ENCODE measurements around the gene SV2C. TPM values are rescaled to one million over a fixed set of nuclear protein-coding genes. Genes with fewer than 3 reads are reported as not detected.
"Not testable (repeated sequence)": the region's sequence is repeated elsewhere in the genome, so short reads cannot be mapped to it uniquely, and the experiment has no call there.

Gene SV2C
- polyA plus RNA-seq, 5 donors = 0.22 to 0.60 (median 0.30) TPM

GRCh38 chr5:76301932-76302331, 218.7 kb downstream of the SV2C start:
- DNase-seq = not testable (repeated sequence)

- not testable (repeated sequence) for DNase-seq
Observed at GRCh38 chr5:76302661-76303060, 219.5 kb downstream of the SV2C start.

- DNase-seq = no peak
Observed at GRCh38 chr5:76303921-76304320, 220.7 kb downstream of the SV2C start.

GRCh38 chr5:76305269-76305668, 222.1 kb downstream of the SV2C start:
- peak in 1 of 2 donors; percentile 40 for DNase-seq

- no peak for DNase-seq
Observed at GRCh38 chr5:76305775-76306174, 222.6 kb downstream of the SV2C start.

- no peak for DNase-seq
Observed at GRCh38 chr5:76310208-76310607, 227.0 kb downstream of the SV2C start.

GRCh38 chr5:76312783-76313182, 229.6 kb downstream of the SV2C start:
- DNase-seq = no peak

GRCh38 chr5:76314643-76315042, 231.5 kb downstream of the SV2C start:
- no peak for DNase-seq

GRCh38 chr5:76319673-76320072, 236.5 kb downstream of the SV2C start:
- no peak for DNase-seq

GRCh38 chr5:76323494-76323893, 240.3 kb downstream of the SV2C start:
- not testable (repeated sequence) for DNase-seq

GRCh38 chr5:76325326-76325725, 242.1 kb downstream of the SV2C start:
- DNase-seq = no peak

GRCh38 chr5:76325876-76326491, 242.8 kb downstream of the SV2C start:
- DNase-seq = no peak

- DNase-seq = no peak
Observed at GRCh38 chr5:76326577-76327302, 243.6 kb downstream of the SV2C start.

- DNase-seq = no peak
Observed at GRCh38 chr5:76329346-76329745, 246.2 kb downstream of the SV2C start.

- DNase-seq = no peak
Observed at GRCh38 chr5:76331126-76331525, 247.9 kb downstream of the SV2C start.

GRCh38 chr5:76332102-76332501, 248.9 kb downstream of the SV2C start:
- no peak for DNase-seq

GRCh38 chr5:76332611-76333205, 249.5 kb downstream of the SV2C start:
- no peak for DNase-seq

GRCh38 chr5:76333571-76333970, 250.4 kb downstream of the SV2C start:
- DNase-seq = peak in 1 of 2 donors; percentile 30

- no peak for DNase-seq
Observed at GRCh38 chr5:76334574-76334973, 251.4 kb downstream of the SV2C start.

GRCh38 chr5:76335451-76335850, 252.3 kb downstream of the SV2C start:
- not testable (repeated sequence) for DNase-seq

GRCh38 chr5:76336253-76336809, 253.1 kb downstream of the SV2C start:
- DNase-seq = not testable (repeated sequence)

- no peak for DNase-seq
Observed at GRCh38 chr5:76337953-76338451, 254.8 kb downstream of the SV2C start.

GRCh38 chr5:76339919-76340318, 256.7 kb downstream of the SV2C start:
- no peak for DNase-seq
